KOPT-K1 (cell line): ENCODE results near the gene TADA1.

ENCODE experiments used
- H3K27ac ChIP-seq: fragments of 200-600 bp; sonication (generic); 2 replicates; pipeline ENCODE4 v1.5.1; 2016; ENCODE audit warnings: antibody characterized with exemption, mild to moderate bottlenecking, low read depth, low read length; ENCODE audit not compliant: poor library complexity, severe bottlenecking
- H3K36me3 ChIP-seq: fragments of 200-600 bp; sonication (generic); 2 replicates; pipeline ENCODE4 v1.5.1; 2017; ENCODE audit warnings: antibody characterized with exemption, mild to moderate bottlenecking, low read length, moderate library complexity; ENCODE audit not compliant: insufficient read depth
- H3K9me3 ChIP-seq: fragments of 200-600 bp; sonication (generic); 2 replicates; pipeline ENCODE4 v1.5.1; 2017; ENCODE audit warnings: antibody characterized with exemption, low read length, mild to moderate bottlenecking; ENCODE audit not compliant: insufficient read depth, poor library complexity, severe bottlenecking

TADA1 gene

GRCh38 chr1:166875302-166875733 is 746 bp downstream of the TADA1 start:
- Histone ChIP-seq H3K9me3 (no peaks in the 10 kb centered on the region), H3K36me3 (peaks cover 12% of the 10 kb centered on the region; the same call in 1 of the 2 replicates), H3K27ac (peak overlapping the region; percentile 77)

- H3K36me3 ChIP-seq: peaks cover 12% of the 10 kb centered on the region; the same call in 1 of the 2 replicates
- H3K9me3 ChIP-seq: no peaks in the 10 kb centered on the region
- no peak overlapping the region for H3K27ac ChIP-seq
Measured at GRCh38 chr1:166874464-166874863, 1.6 kb downstream of the TADA1 start.

GRCh38 chr1:166870584-166870983 is 5.5 kb downstream of the TADA1 start:
- Histone ChIP-seq H3K27ac (no peak overlapping the region), H3K36me3 (peaks cover 44% of the 10 kb centered on the region)

GRCh38 chr1:166869318-166870099 is 6.6 kb downstream of the TADA1 start:
- Histone ChIP-seq H3K27ac (no peak overlapping the region), H3K36me3 (peaks cover 52% of the 10 kb centered on the region), H3K9me3 (no peaks in the 10 kb centered on the region)

More at GRCh38 chr1:166870584-166870983, 5.5 kb downstream of the TADA1 start:
- H3K9me3 ChIP-seq: no peaks in the 10 kb centered on the region

- H3K27ac ChIP-seq: no peak overlapping the region
- peaks cover 61% of the 10 kb centered on the region for H3K36me3 ChIP-seq
- H3K9me3 ChIP-seq: no peaks in the 10 kb centered on the region
Measured at GRCh38 chr1:166868639-166869038, 7.4 kb downstream of the TADA1 start.

- Histone ChIP-seq H3K27ac (no peak overlapping the region), H3K9me3 (no peaks in the 10 kb centered on the region), H3K36me3 (peaks cover 77% of the 10 kb centered on the region)
Measured at GRCh38 chr1:166865926-166866325, 10.1 kb downstream of the TADA1 start.

GRCh38 chr1:166859597-166859996 is 16.5 kb downstream of the TADA1 start:
- Histone ChIP-seq H3K27ac (no peak overlapping the region), H3K9me3 (no peaks in the 10 kb centered on the region), H3K36me3 (peaks cover 100% of the 10 kb centered on the region)

- no peaks in the 10 kb centered on the region for H3K9me3 ChIP-seq
- H3K36me3 ChIP-seq: peaks cover 100% of the 10 kb centered on the region
- no peak overlapping the region for H3K27ac ChIP-seq
Measured at GRCh38 chr1:166858726-166859419, 17.2 kb downstream of the TADA1 start.

- Histone ChIP-seq H3K36me3 (peaks cover 100% of the 10 kb centered on the region), H3K27ac (no peak overlapping the region), H3K9me3 (no peaks in the 10 kb centered on the region)
Measured at GRCh38 chr1:166857995-166858394, 18.1 kb downstream of the TADA1 start.

GRCh38 chr1:166855558-166855957 is 20.5 kb downstream of the TADA1 start:
- no peak overlapping the region for H3K27ac ChIP-seq
- peaks cover 100% of the 10 kb centered on the region for H3K36me3 ChIP-seq
- no peaks in the 10 kb centered on the region for H3K9me3 ChIP-seq

- H3K9me3 ChIP-seq: no peaks in the 10 kb centered on the region
- no peak overlapping the region for H3K27ac ChIP-seq
- H3K36me3 ChIP-seq: peaks cover 100% of the 10 kb centered on the region
Measured at GRCh38 chr1:166852918-166853317, 23.1 kb downstream of the TADA1 start.

- Histone ChIP-seq H3K9me3 (no peaks in the 10 kb centered on the region), H3K27ac (no peak overlapping the region), H3K36me3 (peaks cover 100% of the 10 kb centered on the region)
Measured at GRCh38 chr1:166849135-166849534, 26.9 kb downstream of the TADA1 start.

- no peaks in the 10 kb centered on the region for H3K9me3 ChIP-seq
- H3K36me3 ChIP-seq: peaks cover 100% of the 10 kb centered on the region
- no peak overlapping the region for H3K27ac ChIP-seq
Measured at GRCh38 chr1:166848193-166848592, 27.9 kb downstream of the TADA1 start.

- Histone ChIP-seq H3K36me3 (peaks cover 92% of the 10 kb centered on the region), H3K27ac (no peak overlapping the region)
Measured at GRCh38 chr1:166844791-166845190, 31.3 kb downstream of the TADA1 start.

GRCh38 chr1:166843769-166844596 is 32.1 kb downstream of the TADA1 start:
- Histone ChIP-seq H3K27ac (no peak overlapping the region), H3K36me3 (peaks cover 84% of the 10 kb centered on the region), H3K9me3 (no peaks in the 10 kb centered on the region)

More at GRCh38 chr1:166844791-166845190, 31.3 kb downstream of the TADA1 start:
- no peaks in the 10 kb centered on the region for H3K9me3 ChIP-seq
